NCI-H446 treated with DMSO at 0.1 percent for 48 hours (cell line): ENCODE measurements around the gene SEMA3B.
"Not testable (repeated sequence)": the region's sequence is repeated elsewhere in the genome, so short reads cannot be mapped to it uniquely, and the experiment has no call there.

ENCODE experiments used
- DNase-seq: peaks from one replicate; lab custom pipeline; 2025; lab: John Stamatoyannopoulos, UW

The SEMA3B gene

DNA sequence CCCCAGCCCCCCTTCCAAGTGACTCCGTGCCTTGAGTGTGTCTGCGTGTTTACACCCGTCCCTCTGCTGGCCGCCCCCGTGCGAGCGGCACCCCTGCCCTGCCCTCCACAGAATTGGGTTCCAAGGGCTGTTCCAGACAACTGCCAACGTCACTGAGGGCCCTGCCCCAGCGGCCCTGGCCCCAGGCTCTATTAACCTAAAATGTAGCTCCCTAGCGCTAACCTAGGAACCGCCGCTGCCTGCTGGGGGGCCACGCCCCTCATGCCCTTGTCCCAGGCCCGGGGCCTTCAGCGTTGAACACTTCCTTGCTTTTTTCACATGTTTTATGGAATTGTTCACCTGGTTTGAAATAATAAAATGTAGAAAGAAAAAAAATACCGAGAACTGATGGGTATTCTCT, 10.0 kb upstream of the SEMA3B start:
- no peak for DNase-seq

- no peak for DNase-seq
These were observed 9.4 kb upstream of the SEMA3B start for GRCh38 chr3:50259432-50260026.

DNA sequence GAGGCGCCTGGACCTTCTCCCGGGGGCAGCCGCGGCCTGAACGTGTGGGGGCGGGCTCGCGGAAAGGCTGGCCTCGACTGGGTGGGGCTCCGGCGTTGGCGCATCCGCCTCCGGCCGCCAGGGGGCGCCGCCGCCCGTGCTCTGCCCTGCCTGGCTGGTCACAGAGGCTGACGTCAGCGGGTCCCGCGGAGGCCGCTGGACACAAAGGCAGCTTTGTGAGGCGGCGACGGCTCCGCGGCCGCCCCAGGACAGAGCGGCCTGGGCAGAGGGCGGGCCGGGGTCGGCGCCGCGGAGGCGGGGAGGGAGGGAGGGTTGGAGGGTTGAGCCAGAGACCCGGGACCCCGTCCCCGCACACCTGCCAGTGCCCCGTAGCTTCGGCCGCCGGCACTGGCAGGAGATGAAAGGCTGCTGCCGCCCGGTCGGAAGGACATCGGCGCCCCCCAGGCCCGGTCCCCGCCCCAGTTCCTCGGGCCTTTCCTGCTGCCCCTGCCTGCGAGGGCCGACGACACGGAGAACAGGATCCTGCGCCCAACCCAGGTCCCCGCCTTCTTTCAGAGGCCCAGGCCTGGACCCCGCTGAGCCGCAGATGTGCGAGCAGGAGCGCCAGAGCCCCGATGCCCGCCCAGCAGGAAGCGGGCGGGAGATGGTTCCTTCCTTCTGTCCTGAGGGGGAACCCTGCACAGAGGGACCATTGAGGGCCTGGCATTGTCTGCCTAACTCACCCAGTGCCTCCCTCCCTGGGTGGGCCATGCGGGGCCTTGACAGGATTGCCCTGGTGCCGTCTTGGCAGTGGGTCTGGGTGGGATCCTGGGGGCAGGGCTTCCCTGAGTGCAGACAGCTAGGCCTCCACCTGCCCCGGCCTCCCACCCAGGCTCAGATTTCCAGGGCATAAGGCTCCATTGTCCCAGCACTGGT, 8.7 kb upstream of the SEMA3B start:
- peak; percentile 63 for DNase-seq

- no peak for DNase-seq
These were observed 8.0 kb upstream of the SEMA3B start for GRCh38 chr3:50260942-50261441.

DNA sequence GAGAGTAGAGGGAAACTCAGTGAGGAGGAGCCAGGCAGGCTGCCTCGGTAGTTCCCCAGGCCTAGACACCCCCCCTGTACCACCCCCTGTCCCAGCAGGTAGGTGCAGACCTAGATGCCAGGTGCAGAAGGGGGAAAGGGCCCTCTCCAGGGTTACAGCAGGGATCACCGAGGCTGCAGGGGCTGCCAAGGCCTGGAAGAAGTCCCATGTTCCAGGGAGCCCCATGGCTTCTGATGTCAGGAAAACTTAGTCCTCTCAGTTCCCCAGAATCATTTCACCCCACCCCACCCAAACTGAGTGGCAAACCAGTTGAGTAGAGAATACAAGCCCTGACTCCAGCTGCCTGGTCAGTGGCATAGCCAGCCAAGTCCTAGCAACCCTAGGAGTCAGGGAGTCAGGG, 7.4 kb upstream of the SEMA3B start:
- no peak for DNase-seq

- DNase-seq = not testable (repeated sequence)
These were observed 6.7 kb upstream of the SEMA3B start for GRCh38 chr3:50262200-50262599.

DNA sequence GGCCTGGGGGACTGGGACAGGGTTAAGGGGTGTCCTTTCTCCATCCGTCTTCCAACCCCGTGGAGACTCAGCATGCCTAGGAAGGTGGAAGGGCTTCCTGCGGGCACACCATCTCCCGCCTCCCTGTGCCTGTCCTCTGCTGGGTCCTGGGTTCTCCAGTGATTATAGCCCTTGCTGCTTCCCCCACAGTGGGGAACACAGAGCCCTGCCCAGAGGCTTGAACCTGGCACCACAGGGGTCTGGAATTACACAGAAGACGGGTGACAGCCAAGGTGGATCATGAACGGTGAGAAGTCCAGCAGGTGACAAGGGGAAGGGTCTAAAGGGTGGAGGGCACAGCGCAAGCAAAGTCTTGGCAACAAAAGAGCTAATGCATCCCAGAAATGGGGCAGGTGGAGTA, 6.2 kb upstream of the SEMA3B start:
- no peak for DNase-seq

DNA sequence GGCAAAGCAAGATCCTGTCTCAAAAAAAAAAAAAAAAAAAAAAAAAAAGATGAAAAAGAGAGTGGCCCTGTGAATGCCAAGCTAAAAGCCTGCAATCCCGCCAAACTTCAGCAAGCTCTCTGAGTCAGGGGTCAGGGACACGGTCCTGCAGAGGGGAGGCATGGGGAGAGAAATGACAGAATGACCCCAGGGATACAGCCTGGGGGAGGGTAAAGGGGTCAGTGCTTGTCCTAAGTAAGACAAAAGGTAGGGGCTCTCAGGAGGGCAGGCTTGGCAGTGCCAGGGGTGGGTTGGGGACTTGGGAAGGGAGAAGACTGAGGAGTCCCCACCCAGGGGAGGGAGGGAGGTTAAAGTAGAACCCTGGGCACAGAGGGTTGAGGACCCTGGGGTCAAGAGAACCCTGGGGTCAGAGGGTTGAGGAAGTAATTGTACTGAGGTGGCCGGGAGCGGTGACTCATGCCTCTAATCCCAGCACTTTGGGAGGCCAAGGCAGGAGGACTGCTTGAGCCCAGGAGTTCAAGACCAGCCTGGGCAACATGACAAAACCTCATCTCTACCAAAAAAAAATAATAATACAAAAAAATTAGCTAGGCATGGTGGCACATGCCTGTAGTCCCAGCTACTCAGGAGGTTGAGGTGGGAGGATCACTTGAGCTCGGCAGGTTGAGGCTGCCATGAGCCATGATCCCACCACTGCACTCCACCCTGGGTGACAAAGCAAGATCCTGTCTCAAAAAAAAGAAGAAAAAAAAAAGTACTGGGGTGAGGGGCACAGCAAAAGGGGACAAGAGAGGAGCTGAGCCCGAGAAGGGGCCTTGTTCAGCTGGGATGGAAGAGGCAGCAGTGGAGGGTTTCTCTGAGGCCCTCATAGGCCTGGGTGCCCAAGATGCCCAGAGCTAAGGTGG, 5.2 kb upstream of the SEMA3B start:
- DNase-seq = no peak

- DNase-seq = no peak
These were observed 4.5 kb upstream of the SEMA3B start for GRCh38 chr3:50264383-50264963.

- no peak for DNase-seq
These were observed 3.9 kb upstream of the SEMA3B start for GRCh38 chr3:50264964-50265485.

GRCh38 chr3:50265571-50265970, 3.4 kb upstream of the SEMA3B start:
- DNase-seq = no peak

DNA sequence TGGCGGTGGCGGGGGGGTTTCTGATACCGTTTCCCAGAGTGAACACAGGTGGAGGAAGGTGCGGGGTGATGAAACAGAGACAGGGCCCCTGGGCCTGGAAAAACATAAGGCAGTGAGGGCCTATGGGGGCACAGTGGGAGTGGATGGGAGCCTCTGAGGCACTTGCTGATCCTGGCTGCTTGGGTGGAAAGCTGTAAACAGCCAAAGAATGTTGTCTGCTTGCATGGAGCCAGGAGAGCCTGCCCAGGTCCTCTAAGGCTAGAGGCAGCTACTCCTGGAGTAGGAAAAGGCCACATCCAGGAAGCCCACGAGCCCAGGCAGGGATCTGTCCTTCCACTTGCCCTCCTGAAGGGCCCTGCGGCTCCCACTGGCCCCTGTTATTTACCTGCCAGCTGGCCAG, 2.9 kb upstream of the SEMA3B start:
- no peak for DNase-seq

GRCh38 chr3:50266836-50267235, 2.1 kb upstream of the SEMA3B start:
- no peak for DNase-seq

- DNase-seq = no peak
These were observed 1.6 kb upstream of the SEMA3B start for GRCh38 chr3:50267280-50267913.

DNA sequence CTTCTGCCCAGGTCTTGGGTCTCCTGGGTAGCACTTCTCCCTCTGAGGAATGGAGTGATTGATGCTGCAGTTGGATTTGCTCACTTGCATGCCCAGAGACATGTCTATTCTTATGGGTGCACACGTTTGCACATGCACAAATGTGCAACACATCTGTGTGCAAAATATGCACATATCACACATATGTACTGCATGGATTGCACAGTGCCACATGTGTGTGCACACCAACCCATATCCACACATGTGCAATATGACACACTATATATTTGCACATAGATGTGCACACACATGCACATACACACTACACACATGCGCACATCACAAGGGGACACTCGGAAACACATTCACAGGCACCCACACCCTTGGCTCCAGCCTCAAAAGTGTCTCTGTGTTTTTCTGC, 671 bp upstream of the SEMA3B start:
- no peak for DNase-seq

GRCh38 chr3:50269460-50269859, 513 bp downstream of the SEMA3B start:
- DNase-seq = no peak

GRCh38 chr3:50269977-50270413, 1.0 kb downstream of the SEMA3B start:
- DNase-seq = no peak

DNA sequence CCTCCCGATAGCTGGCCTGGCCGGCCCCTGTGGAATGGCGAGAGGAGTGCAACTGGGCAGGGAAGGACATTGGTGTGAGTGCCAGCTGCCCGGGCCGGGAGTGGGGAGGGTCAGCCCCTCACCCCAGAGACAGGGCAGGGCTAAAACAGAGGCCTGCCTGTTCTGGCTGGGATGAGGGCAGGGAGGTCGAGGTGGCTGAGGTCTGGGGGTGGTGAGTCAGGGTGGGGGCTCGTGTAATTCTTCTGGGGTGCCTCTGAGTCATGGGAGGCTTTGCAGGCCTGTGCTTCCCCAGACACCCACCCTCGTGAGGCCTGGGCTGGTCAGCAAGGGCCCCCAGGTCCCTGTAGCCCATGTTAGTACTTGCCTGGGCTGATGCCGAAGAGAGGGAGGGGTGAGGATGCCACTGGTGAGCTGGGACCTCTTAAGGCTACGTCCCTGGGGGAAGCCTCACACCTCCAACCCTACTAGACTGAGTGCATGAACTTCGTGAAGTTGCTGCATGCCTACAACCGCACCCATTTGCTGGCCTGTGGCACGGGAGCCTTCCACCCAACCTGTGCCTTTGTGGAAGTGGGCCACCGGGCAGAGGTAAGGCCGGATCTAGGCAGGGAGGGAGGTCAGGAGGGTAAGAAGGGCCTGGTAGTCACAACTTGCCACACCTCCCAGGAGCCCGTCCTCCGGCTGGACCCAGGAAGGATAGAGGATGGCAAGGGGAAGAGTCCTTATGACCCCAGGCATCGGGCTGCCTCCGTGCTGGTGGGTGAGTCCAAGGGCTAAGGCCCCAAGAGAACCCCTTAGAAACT, 1.7 kb downstream of the SEMA3B start:
- DNase-seq = no peak

- no peak for DNase-seq
These were observed 2.5 kb downstream of the SEMA3B start for GRCh38 chr3:50271314-50271936.

DNA sequence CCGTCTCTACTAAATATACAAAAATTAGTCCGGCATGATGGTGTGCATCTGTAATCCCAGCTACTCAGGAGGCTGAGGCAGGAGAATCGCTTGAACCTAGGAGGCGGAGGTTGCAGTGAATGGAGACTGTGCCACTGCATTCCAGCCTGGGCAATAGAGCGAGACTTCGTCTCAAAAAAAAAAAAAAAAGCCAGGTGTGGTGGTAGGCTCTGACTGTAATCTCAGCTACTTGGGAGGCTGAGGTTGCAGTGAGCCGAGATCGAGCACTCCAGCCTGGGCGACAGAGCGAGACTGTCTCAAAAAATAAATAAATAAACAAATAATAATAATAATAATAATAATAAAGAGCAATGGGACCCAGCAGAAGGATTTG, 3.6 kb downstream of the SEMA3B start:
- DNase-seq = not testable (repeated sequence)
